ENCODE measurements around the gene ZP4.

The ZP4 gene

GRCh38 chr1:237890822-237891221, at the start of gene ZP4:
Gene ZP4 (minus strand): TSS chr1:237890922. CDS start chr1:237890635, 287 bp downstream.
- DNase-seq (ENCODE audit: low read depth in 2 of 2, low spot score in 1 of 2), result no peak

GRCh38 chr1:237938553-237938952, 47.8 kb upstream of the ZP4 start:
- DNase-seq (ENCODE audit: low read depth in 2 of 2, low spot score in 1 of 2), result no peak

GRCh38 chr1:237938068-237938467, 47.3 kb upstream of the ZP4 start:
- DNase-seq (ENCODE audit: low read depth in 2 of 2, low spot score in 1 of 2), result no peak

- no peak for DNase-seq (ENCODE audit: low read depth in 2 of 2, low spot score in 1 of 2)
Observed at GRCh38 chr1:237932816-237933215, 42.1 kb upstream of the ZP4 start.

- no peak for DNase-seq (ENCODE audit: low read depth in 2 of 2, low spot score in 1 of 2)
Observed at GRCh38 chr1:237931581-237931980, 40.9 kb upstream of the ZP4 start.

GRCh38 chr1:237927198-237927597, 36.5 kb upstream of the ZP4 start:
- no peak for DNase-seq (ENCODE audit: low read depth in 2 of 2, low spot score in 1 of 2)

- DNase-seq (ENCODE audit: low read depth in 2 of 2, low spot score in 1 of 2), result no peak
Observed at GRCh38 chr1:237921306-237921705, 30.6 kb upstream of the ZP4 start.

GRCh38 chr1:237913345-237913744, 22.6 kb upstream of the ZP4 start:
- no peak for DNase-seq (ENCODE audit: low read depth in 2 of 2, low spot score in 1 of 2)

- DNase-seq (ENCODE audit: low read depth in 2 of 2, low spot score in 1 of 2), result no peak
Observed at GRCh38 chr1:237911911-237912310, 21.2 kb upstream of the ZP4 start.

- no peak for DNase-seq (ENCODE audit: low read depth in 2 of 2, low spot score in 1 of 2)
Observed at GRCh38 chr1:237910834-237911233, 20.1 kb upstream of the ZP4 start.

GRCh38 chr1:237903961-237904360, 13.2 kb upstream of the ZP4 start:
- DNase-seq (ENCODE audit: low read depth in 2 of 2, low spot score in 1 of 2), result no peak

GRCh38 chr1:237902960-237903743, 12.4 kb upstream of the ZP4 start:
- no peak for DNase-seq (ENCODE audit: low read depth in 2 of 2, low spot score in 1 of 2)

- DNase-seq (ENCODE audit: low read depth in 2 of 2, low spot score in 1 of 2), result no peak
Observed at GRCh38 chr1:237901299-237901934, 10.7 kb upstream of the ZP4 start.

GRCh38 chr1:237895630-237896029, 4.9 kb upstream of the ZP4 start:
- DNase-seq (ENCODE audit: low read depth in 2 of 2, low spot score in 1 of 2), result no peak

GRCh38 chr1:237894131-237894530, 3.4 kb upstream of the ZP4 start:
- no peak for DNase-seq (ENCODE audit: low read depth in 2 of 2, low spot score in 1 of 2)

GRCh38 chr1:237891979-237892378, 1.3 kb upstream of the ZP4 start:
- no peak for DNase-seq (ENCODE audit: low read depth in 2 of 2, low spot score in 1 of 2)

- no peak for DNase-seq (ENCODE audit: low read depth in 2 of 2, low spot score in 1 of 2)
Observed at GRCh38 chr1:237891266-237891665, 544 bp upstream of the ZP4 start.

- DNase-seq (ENCODE audit: low read depth in 2 of 2, low spot score in 1 of 2), result no peak
Observed at GRCh38 chr1:237890416-237890815, 306 bp downstream of the ZP4 start.

- no peak for DNase-seq (ENCODE audit: low read depth in 2 of 2, low spot score in 1 of 2)
Observed at GRCh38 chr1:237888143-237888542, 2.6 kb downstream of the ZP4 start.

- DNase-seq (ENCODE audit: low read depth in 2 of 2, low spot score in 1 of 2), result no peak
Observed at GRCh38 chr1:237887542-237887941, 3.2 kb downstream of the ZP4 start.

- DNase-seq (ENCODE audit: low read depth in 2 of 2, low spot score in 1 of 2), result no peak
Observed at GRCh38 chr1:237884237-237884636, 6.5 kb downstream of the ZP4 start.

- no peak for DNase-seq (ENCODE audit: low read depth in 2 of 2, low spot score in 1 of 2)
Observed at GRCh38 chr1:237879195-237879594, 11.5 kb downstream of the ZP4 start.

- no peak for DNase-seq (ENCODE audit: low read depth in 2 of 2, low spot score in 1 of 2)
Observed at GRCh38 chr1:237878406-237878805, 12.3 kb downstream of the ZP4 start.
